GM12878 (cell line): ENCODE measurements around the gene RHCE.

ENCODE experiments used
- ETV6 ChIP-seq, 2 experiments: fragments of 450-650 bp in 1 of 2; IDR thresholded peaks in 1 of 2; conservative IDR thresholded peaks in 1 of 2; 2 replicates each; pipeline ENCODE4 v1.6.1; 2014; ENCODE audit warnings: antibody characterized with exemption in 1 of 2, borderline replicate concordance in 1 of 2, low read depth in 1 of 2, mild to moderate bottlenecking in 1 of 2, moderate library complexity in 1 of 2
- EZH2 ChIP-seq: IDR thresholded peaks from 2 replicates; pipeline ENCODE4 v1.6.1; 2012; ENCODE audit warnings: low read depth, mild to moderate bottlenecking, control low read depth, inconsistent platforms, low read length, borderline replicate concordance; ENCODE audit not compliant: control insufficient read depth
- FOXM1 ChIP-seq: IDR thresholded peaks from 2 replicates; pipeline ENCODE4 v1.6.1; 2012; ENCODE audit warnings: low read depth, mild to moderate bottlenecking, inconsistent platforms, low read length, moderate library complexity
- POLR2A ChIP-seq: IDR thresholded peaks from 2 replicates; pipeline ENCODE4 v1.6.1; 2011; ENCODE audit warnings: low read depth, mild to moderate bottlenecking, low read length
- POLR2AphosphoS5 ChIP-seq: IDR thresholded peaks from 2 replicates; pipeline ENCODE4 v1.6.1; 2011; ENCODE audit warnings: mild to moderate bottlenecking, low read length, inconsistent platforms
- RAD21 ChIP-seq: IDR thresholded peaks from 2 replicates; pipeline ENCODE4 v1.6.1; 2011; ENCODE audit warnings: mild to moderate bottlenecking, low read depth, low read length, moderate library complexity; ENCODE audit not compliant: insufficient read depth
- SREBF1 ChIP-seq: IDR thresholded peaks from 2 replicates; pipeline ENCODE4 v1.6.1; 2012; ENCODE audit warnings: mild to moderate bottlenecking, low read length
- TAF1 ChIP-seq: IDR thresholded peaks from 2 replicates; pipeline ENCODE4 v1.6.1; 2011; ENCODE audit warnings: mild to moderate bottlenecking, low read depth, low read length, borderline replicate concordance
- TCF12 ChIP-seq: IDR thresholded peaks from 2 replicates; pipeline ENCODE4 v1.6.1; 2011; ENCODE audit warnings: low read depth, mild to moderate bottlenecking, low read length
- TF ChIP-seq, protein P1 (sequence below): fragments of 450-650 bp; formaldehyde crosslinking; IDR thresholded peaks from 2 replicates; pipeline ENCODE4 v1.4.0; 2022; ENCODE audit warnings: mild to moderate bottlenecking, moderate library complexity

DNA sequence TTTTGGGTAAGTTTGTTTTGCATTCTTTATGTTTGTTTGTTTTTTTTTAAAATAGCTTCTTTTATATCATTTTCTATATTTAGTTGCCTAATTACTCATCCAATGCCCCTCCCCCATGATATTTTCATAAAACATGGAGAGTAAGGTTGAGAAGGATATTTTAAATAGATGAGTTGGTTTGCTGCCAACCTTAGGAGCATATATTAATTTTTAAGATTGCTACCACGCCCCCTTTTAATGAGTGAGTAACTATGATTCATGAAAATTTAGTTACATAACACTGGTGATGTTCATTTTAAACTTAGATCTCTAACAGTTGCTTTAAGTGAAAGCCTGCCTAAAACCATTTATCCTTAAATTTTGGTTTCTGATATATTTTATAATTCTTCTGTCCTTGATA is 63.8 kb downstream of the RHCE start:
- TF ChIP-seq TCF12 = no peak
- TF ChIP-seq TAF1 = no peak
- no peak for TF ChIP-seq ETV6 (conservative IDR thresholded peaks at IDR 0.05 in 1 of 2, IDR thresholded peaks at IDR 0.05 in 1 of 2; ENCODE audit: borderline replicate concordance in 1 of 2, low read depth in 1 of 2)
- no peak for TF ChIP-seq SREBF1
- TF ChIP-seq FOXM1 = no peak
- TF ChIP-seq POLR2A = no peak
- no peak for TF ChIP-seq EZH2
- TF ChIP-seq, protein P1, sequence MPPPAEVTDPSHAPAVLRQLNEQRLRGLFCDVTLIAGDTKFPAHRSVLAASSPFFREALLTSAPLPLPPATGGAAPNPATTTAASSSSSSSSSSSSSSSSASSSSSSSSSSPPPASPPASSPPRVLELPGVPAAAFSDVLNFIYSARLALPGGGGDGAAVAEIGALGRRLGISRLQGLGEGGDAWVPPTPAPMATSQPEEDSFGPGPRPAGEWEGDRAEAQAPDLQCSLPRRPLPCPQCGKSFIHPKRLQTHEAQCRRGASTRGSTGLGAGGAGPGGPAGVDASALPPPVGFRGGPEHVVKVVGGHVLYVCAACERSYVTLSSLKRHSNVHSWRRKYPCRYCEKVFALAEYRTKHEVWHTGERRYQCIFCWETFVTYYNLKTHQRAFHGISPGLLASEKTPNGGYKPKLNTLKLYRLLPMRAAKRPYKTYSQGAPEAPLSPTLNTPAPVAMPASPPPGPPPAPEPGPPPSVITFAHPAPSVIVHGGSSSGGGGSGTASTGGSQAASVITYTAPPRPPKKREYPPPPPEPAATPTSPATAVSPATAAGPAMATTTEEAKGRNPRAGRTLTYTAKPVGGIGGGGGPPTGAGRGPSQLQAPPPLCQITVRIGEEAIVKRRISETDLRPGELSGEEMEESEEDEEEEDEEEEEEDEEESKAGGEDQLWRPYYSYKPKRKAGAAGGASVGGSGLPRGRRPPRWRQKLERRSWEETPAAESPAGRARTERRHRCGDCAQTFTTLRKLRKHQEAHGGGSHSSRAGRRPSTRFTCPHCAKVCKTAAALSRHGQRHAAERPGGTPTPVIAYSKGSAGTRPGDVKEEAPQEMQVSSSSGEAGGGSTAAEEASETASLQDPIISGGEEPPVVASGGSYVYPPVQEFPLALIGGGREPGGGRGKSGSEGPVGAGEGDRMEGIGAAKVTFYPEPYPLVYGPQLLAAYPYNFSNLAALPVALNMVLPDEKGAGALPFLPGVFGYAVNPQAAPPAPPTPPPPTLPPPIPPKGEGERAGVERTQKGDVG (CRISPR knock-in tag) = no peak
- no peak for TF ChIP-seq POLR2AphosphoS5
- TF ChIP-seq RAD21 = no peak
